HEK293 (cell line): ENCODE measurements around the gene SLC9A5.

ENCODE experiments used
- GLI2 ChIP-seq: fragments of 450-650 bp; formaldehyde crosslinking; IDR thresholded peaks from 2 replicates; pipeline ENCODE4; 2017; ENCODE audit warnings: missing biosample characterization, missing genetic modification characterization, low read depth, borderline replicate concordance
- GLIS1 ChIP-seq: fragments of 450-650 bp; formaldehyde crosslinking; IDR thresholded peaks from 2 replicates; pipeline ENCODE4 v1.5.1; 2016; ENCODE audit warnings: missing biosample characterization, missing genetic modification characterization
- GLIS2 ChIP-seq: fragments of 450-650 bp; formaldehyde crosslinking; IDR thresholded peaks from 2 replicates; pipeline ENCODE4 v1.5.1; 2016; ENCODE audit warnings: missing biosample characterization, missing genetic modification characterization
- HOXA7 ChIP-seq: sonication (generic); formaldehyde crosslinking; IDR thresholded peaks from 2 replicates; pipeline ENCODE4 v1.8.1; 2022; ENCODE audit warnings: missing genetic modification reagents, borderline replicate concordance
- HOXD13 ChIP-seq: sonication (generic); formaldehyde crosslinking; IDR thresholded peaks from 2 replicates; pipeline ENCODE4 v1.8.0; 2022; ENCODE audit warnings: missing genetic modification reagents, borderline replicate concordance
- KLF10 ChIP-seq: fragments of 450-650 bp; IDR thresholded peaks from 2 replicates; pipeline ENCODE4 v1.5.1; 2018; ENCODE audit warnings: missing biosample characterization, mild to moderate bottlenecking, missing genetic modification characterization
- KLF9 ChIP-seq: fragments of 450-650 bp; formaldehyde crosslinking; IDR thresholded peaks from 2 replicates; pipeline ENCODE4 v1.5.1; 2016; ENCODE audit warnings: missing biosample characterization, missing genetic modification characterization, low read depth
- REPIN1 ChIP-seq: fragments of 450-650 bp; formaldehyde crosslinking; IDR thresholded peaks from 2 replicates; pipeline ENCODE4 v1.5.1; 2017; ENCODE audit warnings: missing biosample characterization, missing genetic modification characterization, low read depth
- SP2 ChIP-seq: fragments of 450-650 bp; formaldehyde crosslinking; IDR thresholded peaks from 2 replicates; pipeline ENCODE4 v1.5.1; 2016; ENCODE audit warnings: missing biosample characterization, missing genetic modification characterization
- SP3 ChIP-seq: fragments of 450-650 bp; formaldehyde crosslinking; IDR thresholded peaks from 2 replicates; pipeline ENCODE4 v1.5.1; 2016; ENCODE audit warnings: missing biosample characterization, missing genetic modification characterization
- SP7 ChIP-seq: fragments of 450-650 bp; formaldehyde crosslinking; IDR thresholded peaks from 2 replicates; pipeline ENCODE4 v1.5.1; 2016; ENCODE audit warnings: missing biosample characterization, missing genetic modification characterization
- ZBTB20 ChIP-seq: fragments of 450-650 bp; formaldehyde crosslinking; IDR thresholded peaks from 2 replicates; pipeline ENCODE4 v1.5.1; 2016; ENCODE audit warnings: missing biosample characterization, missing genetic modification characterization
- ZFHX2 ChIP-seq: fragments of 450-650 bp; formaldehyde crosslinking; conservative IDR thresholded peaks from 2 replicates; pipeline ENCODE4 v1.5.1; 2016; ENCODE audit warnings: missing biosample characterization, missing genetic modification characterization
- ZNF140 ChIP-seq: fragments of 450-650 bp; formaldehyde crosslinking; IDR thresholded peaks from 2 replicates; pipeline ENCODE4 v1.5.1; 2016; ENCODE audit warnings: missing biosample characterization, missing genetic modification characterization
- ZNF174 ChIP-seq: fragments of 450-650 bp; formaldehyde crosslinking; IDR thresholded peaks from 2 replicates; pipeline ENCODE4 v1.5.0; 2017; ENCODE audit warnings: missing biosample characterization, mild to moderate bottlenecking, missing genetic modification characterization
- ZNF19 ChIP-seq: fragments of 450-650 bp; formaldehyde crosslinking; IDR thresholded peaks from 2 replicates; pipeline ENCODE4; 2016; ENCODE audit warnings: missing biosample characterization, missing genetic modification characterization, low read depth
- ZNF292 ChIP-seq: fragments of 450-650 bp; formaldehyde crosslinking; IDR thresholded peaks from 2 replicates; pipeline ENCODE4 v1.5.1; 2016; ENCODE audit warnings: low read depth, missing biosample characterization, missing genetic modification characterization, borderline replicate concordance
- ZNF366 ChIP-seq: fragments of 450-650 bp; formaldehyde crosslinking; conservative IDR thresholded peaks from 2 replicates; pipeline ENCODE4 v1.5.1; 2016; ENCODE audit warnings: missing biosample characterization, missing genetic modification characterization
- ZNF416 ChIP-seq: fragments of 450-650 bp; formaldehyde crosslinking; IDR thresholded peaks from 2 replicates; pipeline ENCODE4 v1.5.1; 2016; ENCODE audit warnings: missing biosample characterization, missing genetic modification characterization
- ZNF423 ChIP-seq: fragments of 450-650 bp; formaldehyde crosslinking; IDR thresholded peaks from 2 replicates; pipeline ENCODE4 v1.5.1; 2016; ENCODE audit warnings: missing biosample characterization, missing genetic modification characterization
- ZNF473 ChIP-seq: fragments of 450-650 bp; formaldehyde crosslinking; IDR thresholded peaks from 2 replicates; pipeline ENCODE4 v1.5.1; 2017; ENCODE audit warnings: missing biosample characterization, missing genetic modification characterization
- ZNF670 ChIP-seq: fragments of 450-650 bp; formaldehyde crosslinking; IDR thresholded peaks from 2 replicates; pipeline ENCODE4 v1.5.1; 2016; ENCODE audit warnings: missing biosample characterization, missing genetic modification characterization, low read depth
- ZNF701 ChIP-seq: fragments of 450-650 bp; formaldehyde crosslinking; IDR thresholded peaks from 2 replicates; pipeline ENCODE4 v1.5.1; 2016; ENCODE audit warnings: missing biosample characterization, missing genetic modification characterization
- TF ChIP-seq, protein P1 (sequence below): fragments of 450-650 bp; formaldehyde crosslinking; IDR thresholded peaks from 2 replicates; pipeline ENCODE4 v1.5.1; 2016; ENCODE audit warnings: missing biosample characterization, missing genetic modification characterization, low read depth
- TF ChIP-seq, protein P2 (sequence below): fragments of 450-650 bp; formaldehyde crosslinking; IDR thresholded peaks from 2 replicates; pipeline ENCODE4; 2016; ENCODE audit warnings: missing biosample characterization, missing genetic modification characterization
- TF ChIP-seq, protein P3 (sequence below): fragments of 450-650 bp; formaldehyde crosslinking; IDR thresholded peaks from 2 replicates; pipeline ENCODE4 v1.5.1; 2017; ENCODE audit warnings: missing biosample characterization, mild to moderate bottlenecking, missing genetic modification characterization, moderate library complexity
- TF ChIP-seq, protein P4 (sequence below): fragments of 450-650 bp; formaldehyde crosslinking; optimal IDR thresholded peaks from 2 replicates; pipeline ENCODE3; 2016; ENCODE audit warnings: missing biosample characterization, mild to moderate bottlenecking, missing genetic modification characterization
- TF ChIP-seq, protein P5 (sequence below): fragments of 450-650 bp; formaldehyde crosslinking; IDR thresholded peaks from 2 replicates; pipeline ENCODE4 v1.5.1; 2017; ENCODE audit warnings: missing biosample characterization, missing genetic modification characterization
- TF ChIP-seq, protein P6 (sequence below): fragments of 450-650 bp; formaldehyde crosslinking; IDR thresholded peaks from 2 replicates; pipeline ENCODE4 v1.5.1; 2016; ENCODE audit warnings: missing biosample characterization, missing genetic modification characterization
- TF ChIP-seq, protein P7 (sequence below): fragments of 450-650 bp; formaldehyde crosslinking; IDR thresholded peaks from 2 replicates; pipeline ENCODE4 v1.5.1; 2016; ENCODE audit warnings: missing biosample characterization, missing genetic modification characterization

Gene SLC9A5

DNA sequence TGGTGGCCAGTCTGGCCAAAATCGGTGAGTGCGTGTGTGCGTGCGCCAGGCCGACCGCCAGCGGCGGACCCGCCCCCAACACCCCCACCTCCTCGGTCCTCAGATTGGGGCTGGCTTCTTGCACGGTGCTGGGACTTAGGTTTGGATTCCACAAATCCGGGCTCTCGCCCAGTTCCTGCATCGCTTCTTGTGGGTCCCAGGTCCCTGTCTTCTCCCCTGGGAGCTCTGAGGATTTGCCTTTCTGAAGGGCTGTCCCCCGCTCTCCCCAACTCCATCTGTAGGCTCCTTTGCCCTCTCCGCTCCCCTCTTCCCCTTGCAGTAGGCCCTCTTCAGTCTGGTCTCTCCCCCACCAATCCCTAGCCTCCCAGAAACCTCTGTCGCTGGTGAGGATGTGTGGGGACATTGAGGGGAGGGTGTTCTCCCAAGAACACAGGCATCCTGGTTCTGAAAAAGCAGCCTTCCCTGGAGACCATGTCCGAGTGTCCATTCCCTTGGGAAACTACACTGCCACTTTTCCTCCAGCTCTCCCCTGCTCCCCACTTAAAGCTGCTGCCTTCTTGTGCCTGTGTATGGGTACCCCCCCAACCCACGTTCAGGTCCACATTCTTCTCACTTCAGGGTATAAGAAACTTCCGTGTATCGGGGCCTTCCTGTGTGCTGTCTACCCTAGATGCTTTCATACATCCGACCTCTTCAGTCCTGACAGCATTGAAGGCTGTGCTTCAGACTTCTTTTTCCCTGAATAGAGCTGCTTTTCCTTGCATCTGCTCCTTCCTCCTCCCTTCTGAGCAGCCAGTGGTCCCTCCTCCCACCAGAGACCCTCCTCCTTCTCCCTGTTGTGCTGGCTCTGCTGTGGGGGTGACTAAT, 632 bp downstream of the SLC9A5 start (continued):
- TF ChIP-seq, protein P1, sequence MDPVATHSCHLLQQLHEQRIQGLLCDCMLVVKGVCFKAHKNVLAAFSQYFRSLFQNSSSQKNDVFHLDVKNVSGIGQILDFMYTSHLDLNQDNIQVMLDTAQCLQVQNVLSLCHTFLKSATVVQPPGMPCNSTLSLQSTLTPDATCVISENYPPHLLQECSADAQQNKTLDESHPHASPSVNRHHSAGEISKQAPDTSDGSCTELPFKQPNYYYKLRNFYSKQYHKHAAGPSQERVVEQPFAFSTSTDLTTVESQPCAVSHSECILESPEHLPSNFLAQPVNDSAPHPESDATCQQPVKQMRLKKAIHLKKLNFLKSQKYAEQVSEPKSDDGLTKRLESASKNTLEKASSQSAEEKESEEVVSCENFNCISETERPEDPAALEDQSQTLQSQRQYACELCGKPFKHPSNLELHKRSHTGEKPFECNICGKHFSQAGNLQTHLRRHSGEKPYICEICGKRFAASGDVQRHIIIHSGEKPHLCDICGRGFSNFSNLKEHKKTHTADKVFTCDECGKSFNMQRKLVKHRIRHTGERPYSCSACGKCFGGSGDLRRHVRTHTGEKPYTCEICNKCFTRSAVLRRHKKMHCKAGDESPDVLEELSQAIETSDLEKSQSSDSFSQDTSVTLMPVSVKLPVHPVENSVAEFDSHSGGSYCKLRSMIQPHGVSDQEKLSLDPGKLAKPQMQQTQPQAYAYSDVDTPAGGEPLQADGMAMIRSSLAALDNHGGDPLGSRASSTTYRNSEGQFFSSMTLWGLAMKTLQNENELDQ, result no peak
- TF ChIP-seq ZNF701 (no peak), GLIS1 (tag by site-specific recombination) (no peak), ZNF292 (tag by site-specific recombination) (no peak), SP7 (tag by site-specific recombination) (peak; percentile 16; the same call in 1 of the 2 replicates), ZNF416 (tag by site-specific recombination) (no peak), ZNF366 (no peak), KLF10 (no peak), REPIN1 (tag by site-specific recombination) (no peak), ZNF174 (tag by site-specific recombination) (no peak), ZNF423 (tag by site-specific recombination) (no peak), ZNF473 (tag by site-specific recombination) (no peak), ZNF140 (tag by site-specific recombination) (no peak), ZNF19 (tag by site-specific recombination) (no peak), HOXD13 (CRISPR knock-in tag) (no peak), GLI2 (tag by site-specific recombination) (no peak), GLIS2 (tag by site-specific recombination) (0 out of 2 replicates have a peak, but pooled peaks have one; percentile 22), KLF9 (tag by site-specific recombination) (peak; percentile 55), SP2 (tag by site-specific recombination) (peak; percentile 62), HOXA7 (no peak), ZBTB20 (0 out of 2 replicates have a peak, but pooled peaks have one; percentile 14), ZFHX2 (tag by site-specific recombination) (peak; percentile 7; the same call in 1 of the 2 replicates), ZNF670 (tag by site-specific recombination) (no peak), SP3 (no peak)
- TF ChIP-seq, protein P2, sequence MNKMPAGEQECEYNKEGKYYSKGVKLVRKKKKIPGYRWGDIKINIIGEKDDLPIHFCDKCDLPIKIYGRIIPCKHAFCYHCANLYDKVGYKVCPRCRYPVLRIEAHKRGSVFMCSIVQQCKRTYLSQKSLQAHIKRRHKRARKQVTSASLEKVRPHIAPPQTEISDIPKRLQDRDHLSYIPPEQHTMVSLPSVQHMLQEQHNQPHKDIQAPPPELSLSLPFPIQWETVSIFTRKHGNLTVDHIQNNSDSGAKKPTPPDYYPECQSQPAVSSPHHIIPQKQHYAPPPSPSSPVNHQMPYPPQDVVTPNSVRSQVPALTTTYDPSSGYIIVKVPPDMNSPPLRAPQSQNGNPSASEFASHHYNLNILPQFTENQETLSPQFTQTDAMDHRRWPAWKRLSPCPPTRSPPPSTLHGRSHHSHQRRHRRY, result no peak
- TF ChIP-seq, protein P3, sequence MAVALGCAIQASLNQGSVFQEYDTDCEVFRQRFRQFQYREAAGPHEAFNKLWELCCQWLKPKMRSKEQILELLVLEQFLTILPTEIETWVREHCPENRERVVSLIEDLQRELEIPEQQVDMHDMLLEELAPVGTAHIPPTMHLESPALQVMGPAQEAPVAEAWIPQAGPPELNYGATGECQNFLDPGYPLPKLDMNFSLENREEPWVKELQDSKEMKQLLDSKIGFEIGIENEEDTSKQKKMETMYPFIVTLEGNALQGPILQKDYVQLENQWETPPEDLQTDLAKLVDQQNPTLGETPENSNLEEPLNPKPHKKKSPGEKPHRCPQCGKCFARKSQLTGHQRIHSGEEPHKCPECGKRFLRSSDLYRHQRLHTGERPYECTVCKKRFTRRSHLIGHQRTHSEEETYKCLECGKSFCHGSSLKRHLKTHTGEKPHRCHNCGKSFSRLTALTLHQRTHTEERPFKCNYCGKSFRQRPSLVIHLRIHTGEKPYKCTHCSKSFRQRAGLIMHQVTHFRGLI (tag by site-specific recombination), result 0 out of 2 replicates have a peak, but pooled peaks have one; percentile 46
- TF ChIP-seq, protein P4, sequence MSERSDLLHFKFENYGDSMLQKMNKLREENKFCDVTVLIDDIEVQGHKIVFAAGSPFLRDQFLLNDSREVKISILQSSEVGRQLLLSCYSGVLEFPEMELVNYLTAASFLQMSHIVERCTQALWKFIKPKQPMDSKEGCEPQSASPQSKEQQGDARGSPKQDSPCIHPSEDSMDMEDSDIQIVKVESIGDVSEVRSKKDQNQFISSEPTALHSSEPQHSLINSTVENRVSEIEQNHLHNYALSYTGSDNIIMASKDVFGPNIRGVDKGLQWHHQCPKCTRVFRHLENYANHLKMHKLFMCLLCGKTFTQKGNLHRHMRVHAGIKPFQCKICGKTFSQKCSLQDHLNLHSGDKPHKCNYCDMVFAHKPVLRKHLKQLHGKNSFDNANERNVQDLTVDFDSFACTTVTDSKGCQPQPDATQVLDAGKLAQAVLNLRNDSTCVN (tag by site-specific recombination), result no peak
- TF ChIP-seq, protein P5, sequence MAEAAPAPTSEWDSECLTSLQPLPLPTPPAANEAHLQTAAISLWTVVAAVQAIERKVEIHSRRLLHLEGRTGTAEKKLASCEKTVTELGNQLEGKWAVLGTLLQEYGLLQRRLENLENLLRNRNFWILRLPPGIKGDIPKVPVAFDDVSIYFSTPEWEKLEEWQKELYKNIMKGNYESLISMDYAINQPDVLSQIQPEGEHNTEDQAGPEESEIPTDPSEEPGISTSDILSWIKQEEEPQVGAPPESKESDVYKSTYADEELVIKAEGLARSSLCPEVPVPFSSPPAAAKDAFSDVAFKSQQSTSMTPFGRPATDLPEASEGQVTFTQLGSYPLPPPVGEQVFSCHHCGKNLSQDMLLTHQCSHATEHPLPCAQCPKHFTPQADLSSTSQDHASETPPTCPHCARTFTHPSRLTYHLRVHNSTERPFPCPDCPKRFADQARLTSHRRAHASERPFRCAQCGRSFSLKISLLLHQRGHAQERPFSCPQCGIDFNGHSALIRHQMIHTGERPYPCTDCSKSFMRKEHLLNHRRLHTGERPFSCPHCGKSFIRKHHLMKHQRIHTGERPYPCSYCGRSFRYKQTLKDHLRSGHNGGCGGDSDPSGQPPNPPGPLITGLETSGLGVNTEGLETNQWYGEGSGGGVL, result peak; percentile 29; the same call in 1 of the 2 replicates
- TF ChIP-seq, protein P6, sequence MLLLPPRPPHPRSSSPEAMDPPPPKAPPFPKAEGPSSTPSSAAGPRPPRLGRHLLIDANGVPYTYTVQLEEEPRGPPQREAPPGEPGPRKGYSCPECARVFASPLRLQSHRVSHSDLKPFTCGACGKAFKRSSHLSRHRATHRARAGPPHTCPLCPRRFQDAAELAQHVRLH (tag by site-specific recombination), result no peak
- TF ChIP-seq, protein P7, sequence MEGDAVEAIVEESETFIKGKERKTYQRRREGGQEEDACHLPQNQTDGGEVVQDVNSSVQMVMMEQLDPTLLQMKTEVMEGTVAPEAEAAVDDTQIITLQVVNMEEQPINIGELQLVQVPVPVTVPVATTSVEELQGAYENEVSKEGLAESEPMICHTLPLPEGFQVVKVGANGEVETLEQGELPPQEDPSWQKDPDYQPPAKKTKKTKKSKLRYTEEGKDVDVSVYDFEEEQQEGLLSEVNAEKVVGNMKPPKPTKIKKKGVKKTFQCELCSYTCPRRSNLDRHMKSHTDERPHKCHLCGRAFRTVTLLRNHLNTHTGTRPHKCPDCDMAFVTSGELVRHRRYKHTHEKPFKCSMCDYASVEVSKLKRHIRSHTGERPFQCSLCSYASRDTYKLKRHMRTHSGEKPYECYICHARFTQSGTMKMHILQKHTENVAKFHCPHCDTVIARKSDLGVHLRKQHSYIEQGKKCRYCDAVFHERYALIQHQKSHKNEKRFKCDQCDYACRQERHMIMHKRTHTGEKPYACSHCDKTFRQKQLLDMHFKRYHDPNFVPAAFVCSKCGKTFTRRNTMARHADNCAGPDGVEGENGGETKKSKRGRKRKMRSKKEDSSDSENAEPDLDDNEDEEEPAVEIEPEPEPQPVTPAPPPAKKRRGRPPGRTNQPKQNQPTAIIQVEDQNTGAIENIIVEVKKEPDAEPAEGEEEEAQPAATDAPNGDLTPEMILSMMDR (tag by site-specific recombination), result no peak
